H9 (cell line): Measurements from ENCODE around the gene JMJD7. TPM values are rescaled to one million over a fixed set of nuclear protein-coding genes. Genes with fewer than 3 reads are reported as not detected.

ENCODE experiments used
- DNase-seq: peaks from one replicate; pipeline ENCODE4 v3.0.0-alpha.2; 2017
- H2AFZ ChIP-seq: one replicate; pipeline ENCODE4 v1.6.1; 2013; ENCODE audit warnings: mild to moderate bottlenecking, low read length, control low read depth, moderate library complexity
- H2AK5ac ChIP-seq: 2 replicates; pipeline ENCODE4 v1.6.1; 2013; ENCODE audit warnings: low read length, control low read depth, mixed read lengths; ENCODE audit not compliant: insufficient read length
- H2BK120ac ChIP-seq: one replicate; pipeline ENCODE4 v1.6.1; 2013; ENCODE audit warnings: low read depth, mild to moderate bottlenecking, low read length, control low read depth, inconsistent platforms; ENCODE audit not compliant: poor library complexity, severe bottlenecking
- H2BK12ac ChIP-seq: 2 replicates; pipeline ENCODE4 v1.6.1; 2013; ENCODE audit warnings: low read length, control low read depth, mixed read lengths, low read depth; ENCODE audit not compliant: insufficient read length
- H2BK15ac ChIP-seq: 2 replicates; pipeline ENCODE4 v1.6.1; 2013; ENCODE audit warnings: low read depth, low read length, control low read depth
- H2BK20ac ChIP-seq: one replicate; pipeline ENCODE4 v1.6.1; 2013; ENCODE audit warnings: low read depth, mild to moderate bottlenecking, low read length, control low read depth, inconsistent platforms; ENCODE audit not compliant: poor library complexity, severe bottlenecking
- H2BK5ac ChIP-seq: 2 replicates; pipeline ENCODE4 v1.6.1; 2013; ENCODE audit warnings: low read length, control low read depth, mixed read lengths; ENCODE audit not compliant: insufficient read length
- H3K14ac ChIP-seq: 2 replicates; pipeline ENCODE4 v1.6.1; 2013; ENCODE audit warnings: low read length, control low read depth; ENCODE audit not compliant: insufficient read depth
- H3K18ac ChIP-seq: 2 replicates; pipeline ENCODE4 v1.6.1; 2013; ENCODE audit warnings: low read depth, mild to moderate bottlenecking, mixed read lengths, low read length, control low read depth; ENCODE audit not compliant: insufficient read length
- H3K23ac ChIP-seq: 2 replicates; pipeline ENCODE4 v1.6.1; 2013; ENCODE audit warnings: low read length, control low read depth, mixed read lengths, low read depth; ENCODE audit not compliant: insufficient read length
- H3K23me2 ChIP-seq: 2 replicates; pipeline ENCODE4 v1.6.1; 2013; ENCODE audit warnings: low read depth, mild to moderate bottlenecking, mixed read lengths, low read length, control low read depth; ENCODE audit not compliant: insufficient read length, poor library complexity, severe bottlenecking
- H3K27ac ChIP-seq: 2 replicates; pipeline ENCODE4 v1.5.1; 2013; ENCODE audit warnings: low read length, control low read depth, mixed read lengths, low read depth; ENCODE audit not compliant: insufficient read length
- H3K27me3 ChIP-seq: 2 replicates; pipeline ENCODE4 v1.6.1; 2013; ENCODE audit warnings: low read length, control low read depth, inconsistent platforms; ENCODE audit not compliant: insufficient read depth
- H3K4ac ChIP-seq: 2 replicates; pipeline ENCODE4 v1.6.1; 2013; ENCODE audit warnings: low read depth, mild to moderate bottlenecking, control low read depth, inconsistent platforms, low read length, moderate library complexity
- H3K4me1 ChIP-seq: 2 replicates; pipeline ENCODE4 v1.6.1; 2013; ENCODE audit warnings: low read length, control low read depth, inconsistent platforms; ENCODE audit not compliant: insufficient read depth
- H3K4me2 ChIP-seq: 2 replicates; pipeline ENCODE4 v1.6.1; 2013; ENCODE audit warnings: low read length, control low read depth, mixed read lengths; ENCODE audit not compliant: insufficient read length, insufficient read depth
- H3K56ac ChIP-seq: 2 replicates; pipeline ENCODE4 v1.6.1; 2013; ENCODE audit warnings: low read depth, mild to moderate bottlenecking, mixed read lengths, low read length, control low read depth; ENCODE audit not compliant: insufficient read length
- H3K79me1 ChIP-seq: 2 replicates; pipeline ENCODE4 v1.6.1; 2013; ENCODE audit warnings: low read depth, mild to moderate bottlenecking, moderate library complexity, low read length, control low read depth, inconsistent platforms; ENCODE audit not compliant: insufficient read depth, poor library complexity, severe bottlenecking
- H3K79me2 ChIP-seq: 2 replicates; pipeline ENCODE4 v1.6.1; 2013; ENCODE audit warnings: low read length, control low read depth, inconsistent platforms; ENCODE audit not compliant: insufficient read depth
- H3K9ac ChIP-seq: 2 replicates; pipeline ENCODE4 v1.6.1; 2013; ENCODE audit warnings: low read length, control low read depth, mixed read lengths; ENCODE audit not compliant: insufficient read length; ENCODE audit errors: extremely low read depth
- H3K9me3 ChIP-seq: one replicate; pipeline ENCODE4 v1.6.1; 2013; ENCODE audit warnings: low read depth, low read length, inconsistent platforms; ENCODE audit not compliant: control insufficient read depth
- H3T11ph ChIP-seq: one replicate; pipeline ENCODE4 v1.6.1; 2013; ENCODE audit warnings: mild to moderate bottlenecking, low read length, control low read depth, inconsistent platforms
- H4K20me1 ChIP-seq: one replicate; pipeline ENCODE4 v1.6.1; 2013; ENCODE audit not compliant: control insufficient read depth, insufficient read length, insufficient read depth
- H4K5ac ChIP-seq: 2 replicates; pipeline ENCODE4 v1.6.1; 2013; ENCODE audit warnings: low read depth, mild to moderate bottlenecking, mixed read lengths, low read length, control low read depth; ENCODE audit not compliant: insufficient read length
- H4K8ac ChIP-seq: replicated peaks from 2 replicates; pipeline ENCODE4 v1.6.1; 2013; ENCODE audit warnings: low read length, control low read depth, mixed read lengths, low read depth; ENCODE audit not compliant: insufficient read length
- H4K91ac ChIP-seq: 2 replicates; pipeline ENCODE4 v1.6.1; 2013; ENCODE audit warnings: low read depth, mild to moderate bottlenecking, moderate library complexity, mixed read lengths, low read length, control low read depth; ENCODE audit not compliant: insufficient read length
- H3K27ac Mint-ChIP-seq, 3 experiments: 2 replicates in 2 of 3; 3 replicates in 1 of 3; pipeline ENCODE4 v1.8.0; 2020 to 2021; ENCODE audit warnings: mixed read lengths in 3 of 3, mild to moderate bottlenecking in 1 of 3, moderate library complexity in 1 of 3
- H3K27me3 Mint-ChIP-seq: 2 replicates; pipeline ENCODE4 v1.8.0; 2021; ENCODE audit warnings: low read depth, mild to moderate bottlenecking, moderate library complexity, mixed read lengths
- H3K36me3 Mint-ChIP-seq, 3 experiments: 2 replicates in 2 of 3; 3 replicates in 1 of 3; pipeline ENCODE4 v1.8.0; 2020 to 2021; ENCODE audit warnings: low read depth in 3 of 3, mixed read lengths in 3 of 3; ENCODE audit not compliant: insufficient read depth in 1 of 3
- H3K4me1 Mint-ChIP-seq, 2 experiments: 2 replicates each; pipeline ENCODE4 v1.8.0; 2020; ENCODE audit warnings: mixed read lengths in 2 of 2
- H3K4me3 Mint-ChIP-seq, 2 experiments: 2 replicates in 1 of 2; 3 replicates in 1 of 2; pipeline ENCODE4 v1.8.0; 2020 to 2021; ENCODE audit warnings: mild to moderate bottlenecking in 2 of 2, mixed read lengths in 2 of 2, moderate library complexity in 1 of 2
- H3K9me3 Mint-ChIP-seq, 2 experiments: 2 replicates in 1 of 2; 3 replicates in 1 of 2; pipeline ENCODE4 v1.8.0; 2020; ENCODE audit warnings: mild to moderate bottlenecking in 2 of 2, mixed read lengths in 2 of 2, moderate library complexity in 1 of 2
- WGBS: extraction: QIAGEN DNeasy Blood & Tissue Kit; methylation state at CpG from one replicate; pipeline ENCODE4 v1.1.7; 2013; ENCODE audit warnings: missing lambda C conversion rate, low lambda C conversion rate, mixed read lengths; ENCODE audit not compliant: insufficient read length; ENCODE audit errors: extremely low coverage; 5-methylcytosine and 5-hydroxymethylcytosine counted together
- total RNA-seq: library from RNA; stranded (reverse); gene quantifications from 2 replicates; pipeline ENCODE4 v1.2.1, GENCODE V29; 2021
- TF ChIP-seq, protein P1 (sequence below): fragments of 200-600 bp; sonication (generic); conservative IDR thresholded peaks from 3 replicates; pipeline ENCODE4 v1.8.0; 2021; ENCODE audit warnings: antibody characterized with exemption, mild to moderate bottlenecking

JMJD7 gene
- total RNA-seq, 1 experiment from 2014 or later, result 13.3 TPM

DNA sequence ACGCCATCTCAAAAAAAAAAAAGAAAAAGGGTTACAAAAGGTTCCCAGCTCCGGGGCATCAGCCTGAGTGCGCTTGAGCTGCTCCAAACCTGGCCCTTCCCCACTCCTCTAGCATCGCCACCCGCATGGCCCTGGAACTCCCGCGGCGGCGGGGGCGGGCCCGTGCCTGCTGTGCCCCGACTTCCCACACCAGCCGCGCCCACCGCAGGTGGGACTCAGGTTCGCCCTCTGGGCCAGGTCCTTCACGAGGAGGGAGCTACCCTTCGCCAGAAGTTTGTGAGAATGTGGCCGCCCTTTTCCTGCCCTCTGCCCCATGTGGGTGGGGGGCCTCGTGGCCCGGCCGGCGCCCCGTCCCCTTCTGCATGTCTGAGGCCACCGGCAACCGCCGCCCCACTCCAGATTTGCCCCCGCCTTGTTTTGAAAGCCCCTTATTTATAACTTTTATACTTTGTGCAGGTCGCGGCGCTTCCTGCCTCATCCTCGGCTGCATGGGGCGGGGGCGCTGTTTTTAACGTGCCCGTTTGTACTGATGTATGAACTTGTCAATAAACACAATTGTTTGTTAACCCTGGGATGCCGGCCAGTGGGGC is 507 bp upstream of the JMJD7 start:
- Histone ChIP-seq H2BK5ac (no peak overlapping the region), H3K18ac (no peak overlapping the region), H4K20me1 (no peaks in the 10 kb centered on the region), H2BK20ac (no peak overlapping the region), H2AFZ (no peak overlapping the region), H4K91ac (no peak overlapping the region), H3K79me1 (no peaks in the 10 kb centered on the region), H3K27ac (no peak overlapping the region), H3K23me2 (peaks cover 10% of the 10 kb centered on the region), H3K23ac (no peak overlapping the region), H3K4ac (no peak overlapping the region), H2BK12ac (no peak overlapping the region), H3K14ac (no peak overlapping the region), H2BK15ac (no peak overlapping the region), H2AK5ac (no peak overlapping the region), H2BK120ac (no peak overlapping the region), H3K9me3 (no peaks in the 10 kb centered on the region), H3K79me2 (no peaks in the 10 kb centered on the region), H3K4me2 (peak overlapping the region; percentile 83), H3K4me1 (no peaks in the 10 kb centered on the region), H3K9ac (no peak overlapping the region), H4K8ac (no peak overlapping the region), H4K5ac (no peak overlapping the region), H3K27me3 (no peaks in the 10 kb centered on the region), H3T11ph (no peak overlapping the region), H3K56ac (no peak overlapping the region)
- H3K36me3 Mint-ChIP-seq, result peaks cover 4 to 10% (median 5%) of the 10 kb centered on the region in 3 experiments; a peak in 6 of 7 replicates
- H3K27me3 Mint-ChIP-seq, result no peaks in the 10 kb centered on the region
- peak overlapping the region; percentile 90 to 92 for H3K4me3 Mint-ChIP-seq
- H3K4me1 Mint-ChIP-seq, result peaks cover 11 to 19% of the 10 kb centered on the region in 2 experiments
- TF ChIP-seq, protein P1, sequence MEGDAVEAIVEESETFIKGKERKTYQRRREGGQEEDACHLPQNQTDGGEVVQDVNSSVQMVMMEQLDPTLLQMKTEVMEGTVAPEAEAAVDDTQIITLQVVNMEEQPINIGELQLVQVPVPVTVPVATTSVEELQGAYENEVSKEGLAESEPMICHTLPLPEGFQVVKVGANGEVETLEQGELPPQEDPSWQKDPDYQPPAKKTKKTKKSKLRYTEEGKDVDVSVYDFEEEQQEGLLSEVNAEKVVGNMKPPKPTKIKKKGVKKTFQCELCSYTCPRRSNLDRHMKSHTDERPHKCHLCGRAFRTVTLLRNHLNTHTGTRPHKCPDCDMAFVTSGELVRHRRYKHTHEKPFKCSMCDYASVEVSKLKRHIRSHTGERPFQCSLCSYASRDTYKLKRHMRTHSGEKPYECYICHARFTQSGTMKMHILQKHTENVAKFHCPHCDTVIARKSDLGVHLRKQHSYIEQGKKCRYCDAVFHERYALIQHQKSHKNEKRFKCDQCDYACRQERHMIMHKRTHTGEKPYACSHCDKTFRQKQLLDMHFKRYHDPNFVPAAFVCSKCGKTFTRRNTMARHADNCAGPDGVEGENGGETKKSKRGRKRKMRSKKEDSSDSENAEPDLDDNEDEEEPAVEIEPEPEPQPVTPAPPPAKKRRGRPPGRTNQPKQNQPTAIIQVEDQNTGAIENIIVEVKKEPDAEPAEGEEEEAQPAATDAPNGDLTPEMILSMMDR, result no peak
- DNase-seq, result peak; percentile 68
- H3K27ac Mint-ChIP-seq, result no peak overlapping the region; a peak in 1 of 7 replicates
- no peaks in the 10 kb centered on the region for H3K9me3 Mint-ChIP-seq
- WGBS, result no CpG with 5 or more reads among the region's 37 CpGs
